Gastroesophageal sphincter (tissue), 3 donors: Measurements from ENCODE around the gene DCX.

ENCODE experiments used
- EP300 ChIP-seq: sonication (generic); formaldehyde crosslinking; IDR thresholded peaks from one replicate; pipeline ENCODE4 v1.6.1; 2017; ENCODE audit warnings: antibody characterized with exemption, mild to moderate bottlenecking
- POLR2A ChIP-seq, 2 donors: fragments of 450-650 bp; IDR thresholded peaks; one replicate each; pipeline ENCODE4 v1.6.1; 2017; ENCODE audit warnings: antibody characterized with exemption in 2 of 2, mild to moderate bottlenecking in 2 of 2, moderate library complexity in 1 of 2
- POLR2AphosphoS5 ChIP-seq: sonication (generic); formaldehyde crosslinking; IDR thresholded peaks from one replicate; pipeline ENCODE4 v1.6.1; 2017; ENCODE audit warnings: antibody characterized with exemption
- TF ChIP-seq, protein P1 (sequence below), 4 experiments: fragments of 200-600 bp in 2 of 4; fragments of 450-650 bp in 2 of 4; sonication (generic) in 1 of 4; IDR thresholded peaks; one replicate each; pipeline ENCODE4 v1.5.1; 2017 to 2019; ENCODE audit warnings: antibody characterized with exemption in 4 of 4, mild to moderate bottlenecking in 2 of 4, moderate library complexity in 2 of 4

DNA sequence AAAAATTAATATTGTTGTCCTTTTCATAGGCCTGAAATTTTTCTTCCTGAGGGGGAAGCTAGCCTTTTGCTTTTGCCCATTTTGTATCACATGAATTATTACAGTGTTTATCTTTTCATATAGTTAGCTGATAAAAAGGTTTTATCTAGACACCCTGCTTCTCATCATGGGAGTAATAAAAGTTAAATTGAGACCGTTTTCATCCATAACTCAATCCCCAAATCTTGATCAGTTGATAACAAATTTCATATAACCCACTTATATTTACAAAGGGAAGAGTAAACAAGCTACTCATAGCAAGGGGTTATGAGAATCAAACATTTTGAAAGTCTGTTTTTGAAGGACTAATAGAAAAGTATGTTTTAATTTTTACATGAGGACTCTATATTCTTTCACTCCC is 23.5 kb upstream of the DCX start:
- TF ChIP-seq EP300: no peak
- TF ChIP-seq POLR2A (IDR thresholded peaks at IDR 0.05): no peak
- TF ChIP-seq, protein P1, sequence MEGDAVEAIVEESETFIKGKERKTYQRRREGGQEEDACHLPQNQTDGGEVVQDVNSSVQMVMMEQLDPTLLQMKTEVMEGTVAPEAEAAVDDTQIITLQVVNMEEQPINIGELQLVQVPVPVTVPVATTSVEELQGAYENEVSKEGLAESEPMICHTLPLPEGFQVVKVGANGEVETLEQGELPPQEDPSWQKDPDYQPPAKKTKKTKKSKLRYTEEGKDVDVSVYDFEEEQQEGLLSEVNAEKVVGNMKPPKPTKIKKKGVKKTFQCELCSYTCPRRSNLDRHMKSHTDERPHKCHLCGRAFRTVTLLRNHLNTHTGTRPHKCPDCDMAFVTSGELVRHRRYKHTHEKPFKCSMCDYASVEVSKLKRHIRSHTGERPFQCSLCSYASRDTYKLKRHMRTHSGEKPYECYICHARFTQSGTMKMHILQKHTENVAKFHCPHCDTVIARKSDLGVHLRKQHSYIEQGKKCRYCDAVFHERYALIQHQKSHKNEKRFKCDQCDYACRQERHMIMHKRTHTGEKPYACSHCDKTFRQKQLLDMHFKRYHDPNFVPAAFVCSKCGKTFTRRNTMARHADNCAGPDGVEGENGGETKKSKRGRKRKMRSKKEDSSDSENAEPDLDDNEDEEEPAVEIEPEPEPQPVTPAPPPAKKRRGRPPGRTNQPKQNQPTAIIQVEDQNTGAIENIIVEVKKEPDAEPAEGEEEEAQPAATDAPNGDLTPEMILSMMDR (IDR thresholded peaks at IDR 0.05): no peak
- TF ChIP-seq POLR2AphosphoS5: no peak
